K562 (cell line): ENCODE results near the gene ZCCHC4. TPM values are rescaled to one million over a fixed set of nuclear protein-coding genes. Genes with fewer than 3 reads are reported as not detected.

Experiments
- ATAC-seq: fragments of 200-7000 bp; cut with Tn5 transposase; 3 replicates; pipeline ENCODE4 v1.9.1; 2020; ENCODE audit warnings: moderate library complexity
- BruUV-seq: library from RNA; stranded (reverse); fragments of 400-500 nt; replicated peaks from 2 replicates; lab custom pipeline; 2021; lab: Mats Ljungman, UMichigan
- CTCF ChIA-PET: fragments of 300-600 bp; formaldehyde crosslinking; extraction: SDS; loops from one replicate; lab custom pipeline; 2021; ENCODE audit warnings: low intra/inter-chr PET ratio; lab: Yijun Ruan, JAX
- POLR2A ChIA-PET: fragments of 300-600, 350-650 bp; sonication (Branson Sonifier 250); formaldehyde crosslinking; extraction: SDS; loops from one replicate; lab custom pipeline; 2021; ENCODE audit warnings: antibody characterized with exemption, inconsistent platforms; lab: Yijun Ruan, JAX
- DNase-seq, 4 experiments: peaks; one replicate each; pipeline versions ENCODE4 v3.0.0 to v3.0.0-alpha.2; 2011 to 2018; ENCODE audit warnings: low spot score in 3 of 4, mixed read lengths in 3 of 4; ENCODE audit errors: extremely low read depth in 1 of 4
- FAIRE-seq: peaks from 2 replicates; lab custom pipeline; 2011; peaks lifted over from hg19 to GRCh38; lab: Jason Lieb, UNC
- H2AFZ ChIP-seq: 2 replicates; pipeline ENCODE4 v1.6.0; 2011; ENCODE audit warnings: low read depth, low read length, control low read depth, inconsistent platforms
- H3K27ac ChIP-seq: fragments of 200-600 bp; 3 replicates; pipeline ENCODE4 v1.8.0; 2011; ENCODE audit warnings: low read depth, mild to moderate bottlenecking, control low read depth, inconsistent platforms, low read length, moderate library complexity, mixed read lengths; ENCODE audit errors: extremely low read depth
- H3K27me3 ChIP-seq, 2 experiments: fragments of 300-600 bp in 1 of 2; 2 replicates in 1 of 2; 3 replicates in 1 of 2; pipeline versions ENCODE4 v1.6.0 to v1.8.0; 2011; ENCODE audit warnings: inconsistent platforms in 2 of 2, low read length in 2 of 2, mild to moderate bottlenecking in 1 of 2, mixed read lengths in 1 of 2, moderate library complexity in 1 of 2; ENCODE audit not compliant: control insufficient read depth in 2 of 2, insufficient read depth in 2 of 2
- H3K36me3 ChIP-seq: fragments of 300-600 bp; 3 replicates; pipeline ENCODE4 v1.8.0; 2011; ENCODE audit warnings: mild to moderate bottlenecking, low read length, inconsistent platforms; ENCODE audit not compliant: control insufficient read depth, insufficient read depth
- H3K4me1 ChIP-seq, 2 experiments: fragments of 200-600 bp in 1 of 2; replicated peaks in 1 of 2; 2 replicates in 1 of 2; 3 replicates in 1 of 2; pipeline versions ENCODE4 v1.5.1 to v1.8.0; 2011; ENCODE audit warnings: inconsistent platforms in 2 of 2, low read length in 2 of 2, mild to moderate bottlenecking in 1 of 2, mixed read lengths in 1 of 2, moderate library complexity in 1 of 2; ENCODE audit not compliant: control insufficient read depth in 2 of 2, insufficient read depth in 2 of 2
- H3K4me2 ChIP-seq: 2 replicates; pipeline ENCODE4 v1.6.1; 2011; ENCODE audit warnings: low read length, control low read depth, inconsistent platforms, mixed read lengths; ENCODE audit not compliant: insufficient read depth
- H3K4me3 ChIP-seq: fragments of 200-600 bp; sonication (generic), shearing (Covaris generic); 2 replicates; pipeline ENCODE4 v1.5.1; 2016; ENCODE audit warnings: control low read depth, inconsistent platforms
- H3K79me2 ChIP-seq: fragments of 200-600 bp; 3 replicates; pipeline ENCODE4 v1.8.0; 2011; ENCODE audit warnings: low read length, inconsistent platforms; ENCODE audit not compliant: control insufficient read depth, insufficient read depth
- H3K9ac ChIP-seq, 2 experiments: 2 replicates each; pipeline versions ENCODE4 v1.6.0 to v1.6.1; 2011; ENCODE audit warnings: low read depth in 2 of 2, low read length in 2 of 2, control low read depth in 1 of 2, inconsistent platforms in 1 of 2, mild to moderate bottlenecking in 1 of 2, mixed read lengths in 1 of 2; ENCODE audit not compliant: insufficient read depth in 1 of 2
- H3K9me1 ChIP-seq: one replicate; pipeline ENCODE4 v1.6.0; 2011; ENCODE audit warnings: inconsistent platforms, mild to moderate bottlenecking, low read length, moderate library complexity; ENCODE audit not compliant: control insufficient read depth, insufficient read depth
- H3K9me3 ChIP-seq: replicated peaks from 2 replicates; pipeline ENCODE4 v1.5.1; 2011; ENCODE audit warnings: low read depth, low read length, inconsistent platforms; ENCODE audit not compliant: control insufficient read depth, insufficient read depth
- H4K20me1 ChIP-seq: replicated peaks from 2 replicates; pipeline ENCODE4 v1.6.1; 2011; ENCODE audit warnings: low read length, inconsistent platforms, mixed read lengths; ENCODE audit not compliant: control insufficient read depth, insufficient read depth
- DEAF1 ChIP-seq: fragments of 450-650 bp; formaldehyde crosslinking; IDR thresholded peaks from 2 replicates; pipeline ENCODE4 v1.4.0; 2020; ENCODE audit warnings: mild to moderate bottlenecking, moderate library complexity
- FOXP4 ChIP-seq: sonication (generic); formaldehyde crosslinking; IDR thresholded peaks from 2 replicates; pipeline ENCODE4 v1.8.0; 2022; ENCODE audit warnings: mild to moderate bottlenecking, missing genetic modification reagents, borderline replicate concordance
- GTF3C2 ChIP-seq: IDR thresholded peaks from 3 replicates; pipeline ENCODE4 v1.6.1; 2011; ENCODE audit warnings: borderline replicate concordance, mild to moderate bottlenecking, moderate library complexity; ENCODE audit not compliant: insufficient read length; ENCODE audit errors: extremely low read depth
- KDM4B ChIP-seq, 2 experiments: fragments of 450-650 bp in 1 of 2; sonication (generic) in 1 of 2; IDR thresholded peaks; 2 replicates each; pipeline ENCODE4 v1.6.1; 2016 to 2017; ENCODE audit warnings: borderline replicate concordance in 2 of 2, antibody characterized with exemption in 1 of 2, low read depth in 1 of 2, mild to moderate bottlenecking in 1 of 2
- NFE2 ChIP-seq: IDR thresholded peaks from 2 replicates; pipeline ENCODE4 v1.6.1; 2014; ENCODE audit warnings: antibody characterized with exemption, low read depth
- PHB ChIP-seq: fragments of 250-450 bp; sonication (Bioruptor Pico); IDR thresholded peaks from 2 replicates; pipeline ENCODE4 v1.5.0; 2021
- POLR2B ChIP-seq: fragments of 450-650 bp; IDR thresholded peaks from 2 replicates; pipeline ENCODE4 v1.6.1; 2018; ENCODE audit warnings: low read depth; ENCODE audit not compliant: partially characterized antibody
- POLR2H ChIP-seq: IDR thresholded peaks from 2 replicates; pipeline ENCODE4 v1.6.1; 2016; ENCODE audit warnings: missing genetic modification characterization, low read depth, mild to moderate bottlenecking, control low read depth, missing compliant biosample characterization, moderate library complexity
- RBFOX2 ChIP-seq: fragments of 200-400 bp; formaldehyde crosslinking; IDR thresholded peaks from 2 replicates; pipeline ENCODE4 v1.6.1; 2017; ENCODE audit warnings: low read depth, mild to moderate bottlenecking, low read length, moderate library complexity
- TCF3 ChIP-seq: sonication (generic); formaldehyde crosslinking; IDR thresholded peaks from 2 replicates; pipeline ENCODE4 v1.4.0; 2020; ENCODE audit warnings: mild to moderate bottlenecking, missing genetic modification reagents
- THRAP3 ChIP-seq: fragments of 450-650 bp; IDR thresholded peaks from 2 replicates; pipeline ENCODE4 v1.6.1; 2016; ENCODE audit warnings: mild to moderate bottlenecking, inconsistent platforms, borderline replicate concordance
- ZNF274 ChIP-seq: IDR thresholded peaks from 2 replicates; pipeline ENCODE4 v1.6.1; 2011; ENCODE audit warnings: low read depth, mild to moderate bottlenecking, low read length, moderate library complexity, borderline replicate concordance
- ZNF282 ChIP-seq: sonication (generic); formaldehyde crosslinking; IDR thresholded peaks from 2 replicates; pipeline ENCODE4 v1.8.1; 2023; ENCODE audit warnings: missing genetic modification reagents
- WGBS: fragments of 100-300 bp; shearing (Covaris generic); methylation state at CpG from one replicate; pipeline ENCODE4 v1.1.6; 2016; ENCODE audit warnings: low coverage, mixed read lengths; ENCODE audit not compliant: insufficient coverage; ENCODE audit errors: missing lambda C conversion rate; 5-methylcytosine and 5-hydroxymethylcytosine counted together
- in situ Hi-C: fragments of 300-500 bp; cut with MboI; formaldehyde crosslinking; loops from 4 replicates; pipeline ENCODE4 v1.15.0; 2018; ENCODE audit warnings: inconsistent platforms, mixed read lengths
- intact Hi-C: fragments of 100-400 bp; cut with micrococcal nuclease; formaldehyde crosslinking; loops from 2 replicates; pipeline ENCODE4 v1.14.2; 2022
- polyA plus RNA-seq, 8 experiments: library from polyadenylated mRNA; depleted of rRNA in 4 of 8; stranded (reverse) in 5 of 8; unstranded in 3 of 8; fragments of >200 nt; fragmentation: Nextera tagmentation in 2 of 8; fragmentation: Illumina TruSeq in 1 of 8; extraction: Ambion mirVana in 2 of 8; extraction: Trizol in 1 of 8; gene quantifications; 2 replicates each; pipeline versions ENCODE4 v1.2.1 to v1.2.3, GENCODE V29; 2011 to 2014; ENCODE audit warnings: inconsistent platforms in 1 of 8, missing spikeins in 1 of 8
- total RNA-seq, 7 experiments: library from RNA; depleted of rRNA in 6 of 7; stranded (reverse); fragments of >200 nt in 6 of 7; fragmentation: Illumina TruSeq in 2 of 7; extraction: Trizol in 2 of 7; gene quantifications; 2 replicates each; pipeline versions ENCODE4 v1.2.1 to v1.2.3, GENCODE V29; 2011 to 2021; ENCODE audit warnings: low replicate concordance in 1 of 7

The ZCCHC4 gene
- total and polyA plus RNA-seq, 9 of the 15 experiments (the other 6 are each of a cell fraction or from before 2014, with no cell fraction given) = 5.3 to 26.1 (median 15.2) TPM

- intact Hi-C loops (no loop called here), in situ Hi-C loops (no loop called here)
- Histone ChIP-seq H3K79me2 (no peaks in the 10 kb centered on the region), H3K9ac (no peak overlapping the region), H3K27me3 (no peaks in the 10 kb centered on the region), H3K4me3 (no peak overlapping the region), H3K4me2 (no peak overlapping the region), H4K20me1 (no peaks in the 10 kb centered on the region), H3K4me1 (no peaks in the 10 kb centered on the region), H3K9me3 (no peaks in the 10 kb centered on the region), H3K9me1 (no peaks in the 10 kb centered on the region), H3K27ac (no peak overlapping the region), H2AFZ (no peak overlapping the region), H3K36me3 (peaks cover 22% of the 10 kb centered on the region)
- no peak for FAIRE-seq
- ChIA-PET POLR2A (interaction anchor here (0.6 to 1.6 kb wide), 2 partner anchors 40 to 274 kb away, joined by 3 to 6 read pairs; partner anchors contain the start of gene ZCCHC4), CTCF (no interaction called here)
- DNase-seq = no peak
- 75% methylated on average over 4 of the region's 4 CpGs for WGBS
- no TSS peak for BruUV-seq
- no peak for ATAC-seq
- TF ChIP-seq POLR2H (tag) = no peak
- TF ChIP-seq PHB (CRISPR knock-in tag) = no peak
- TF ChIP-seq TCF3 = no peak
- TF ChIP-seq GTF3C2 = no peak
- TF ChIP-seq THRAP3 = no peak
- TF ChIP-seq NFE2 = no peak
- TF ChIP-seq ZNF274 = no peak
- no peak for TF ChIP-seq POLR2B
- no peak for TF ChIP-seq RBFOX2
- no peak for TF ChIP-seq FOXP4 (CRISPR knock-in tag)
- TF ChIP-seq KDM4B (IDR thresholded peaks at IDR 0.05; ENCODE audit: borderline replicate concordance in 2 of 2, low read depth in 1 of 2) = no peak
- no peak for TF ChIP-seq DEAF1
- no peak for TF ChIP-seq ZNF282
Observed at GRCh38 chr4:25351777-25352416, 39.3 kb downstream of the ZCCHC4 start.
